CD14-positive monocyte (primary cell): ENCODE measurements around the gene MXRA7. TPM values are rescaled to one million over a fixed set of nuclear protein-coding genes. Genes with fewer than 3 reads are reported as not detected.

Experiments used
- DNase-seq, 3 donors: peaks; one replicate each; pipeline ENCODE4 v3.0.0-alpha.2; 2011 to 2022
- H2AFZ ChIP-seq: 2 replicates; pipeline ENCODE4 v1.6.0; 2012; ENCODE audit warnings: mild to moderate bottlenecking, low read depth, low read length, inconsistent platforms; ENCODE audit not compliant: insufficient read depth, poor library complexity, severe bottlenecking
- H3K27ac ChIP-seq, 2 donors: 1 replicate in 1 of 2; 2 replicates in 1 of 2; pipeline ENCODE4 v1.5.1; 2012 to 2013; ENCODE audit warnings: low read length in 2 of 2, control low read depth in 1 of 2, inconsistent platforms in 1 of 2, low read depth in 1 of 2, mild to moderate bottlenecking in 1 of 2
- H3K27me3 ChIP-seq, 2 donors: one replicate each; pipeline versions ENCODE4 v1.6.0 to v1.6.1; 2011 to 2013; ENCODE audit warnings: low read length in 2 of 2; ENCODE audit not compliant: control insufficient read depth in 2 of 2, insufficient read depth in 2 of 2
- H3K36me3 ChIP-seq, 2 donors: replicated peaks in 1 of 2; 1 replicate in 1 of 2; 2 replicates in 1 of 2; pipeline versions ENCODE4 v1.5.1 to v1.6.1; 2012 to 2013; ENCODE audit warnings: low read length in 2 of 2, control low read depth in 1 of 2, inconsistent platforms in 1 of 2, mild to moderate bottlenecking in 1 of 2; ENCODE audit not compliant: insufficient read depth in 2 of 2, control insufficient read depth in 1 of 2
- H3K4me1 ChIP-seq, 2 donors: 1 replicate in 1 of 2; 2 replicates in 1 of 2; pipeline versions ENCODE4 v1.5.1 to v1.6.1; 2012 to 2013; ENCODE audit warnings: low read length in 2 of 2, control low read depth in 1 of 2, inconsistent platforms in 1 of 2, mild to moderate bottlenecking in 1 of 2, moderate library complexity in 1 of 2; ENCODE audit not compliant: insufficient read depth in 2 of 2, control insufficient read depth in 1 of 2
- H3K4me2 ChIP-seq: replicated peaks from 2 replicates; pipeline ENCODE3; 2012; ENCODE audit warnings: low read length, moderate library complexity, mild to moderate bottlenecking; ENCODE audit not compliant: poor library complexity, severe bottlenecking; ENCODE audit errors: extremely low read depth
- H3K4me3 ChIP-seq, 3 experiments: fragments of 200-600 bp in 1 of 3; sonication (generic) in 1 of 3; replicated peaks in 1 of 3; 1 replicate in 2 of 3; 2 replicates in 1 of 3; pipeline ENCODE4 v1.5.1; 2011 to 2013; ENCODE audit warnings: low read length in 3 of 3, mild to moderate bottlenecking in 3 of 3, control low read depth in 2 of 3, low read depth in 2 of 3, inconsistent platforms in 1 of 3, moderate library complexity in 1 of 3
- H3K79me2 ChIP-seq: 2 replicates; pipeline ENCODE4 v1.6.0; 2012; ENCODE audit warnings: mild to moderate bottlenecking, control low read depth, inconsistent platforms, low read length, moderate library complexity; ENCODE audit not compliant: insufficient read depth
- H3K9ac ChIP-seq: 2 replicates; pipeline ENCODE4 v1.6.0; 2017; ENCODE audit warnings: low read length, mild to moderate bottlenecking; ENCODE audit not compliant: insufficient read depth, poor library complexity, severe bottlenecking
- H3K9me3 ChIP-seq, 2 donors: replicated peaks in 1 of 2; 1 replicate in 1 of 2; 2 replicates in 1 of 2; pipeline versions ENCODE4 v1.5.1 to v1.6.1; 2012 to 2013; ENCODE audit warnings: low read length in 2 of 2, control low read depth in 1 of 2; ENCODE audit not compliant: control insufficient read depth in 1 of 2, insufficient read depth in 1 of 2
- H4K20me1 ChIP-seq: 2 replicates; pipeline ENCODE4 v1.6.0; 2012; ENCODE audit warnings: mild to moderate bottlenecking, low read length, control low read depth, moderate library complexity; ENCODE audit not compliant: insufficient read depth
- H3K27ac Mint-ChIP-seq, 7 donors: one replicate each; pipeline ENCODE4 v1.8.0; 2020; ENCODE audit warnings: mild to moderate bottlenecking in 7 of 7, mixed read lengths in 7 of 7, moderate library complexity in 6 of 7, inconsistent platforms in 2 of 7
- H3K27me3 Mint-ChIP-seq, 3 donors: one replicate each; pipeline ENCODE4 v1.8.0; 2021 to 2022; ENCODE audit warnings: low read depth in 3 of 3, mild to moderate bottlenecking in 3 of 3, mixed read lengths in 3 of 3, moderate library complexity in 3 of 3, inconsistent platforms in 1 of 3
- H3K36me3 Mint-ChIP-seq, 2 donors: one replicate each; pipeline ENCODE4 v1.8.0; 2020; ENCODE audit warnings: mixed read lengths in 2 of 2, inconsistent platforms in 1 of 2, mild to moderate bottlenecking in 1 of 2
- H3K4me1 Mint-ChIP-seq: one replicate; pipeline ENCODE4 v1.8.0; 2020; ENCODE audit warnings: mild to moderate bottlenecking, mixed read lengths
- H3K4me3 Mint-ChIP-seq, 2 donors: one replicate each; pipeline ENCODE4 v1.8.0; 2020; ENCODE audit warnings: mild to moderate bottlenecking in 2 of 2, mixed read lengths in 2 of 2, moderate library complexity in 1 of 2
- H3K9me3 Mint-ChIP-seq, 7 donors: one replicate each; pipeline ENCODE4 v1.8.0; 2020 to 2022; ENCODE audit warnings: mixed read lengths in 7 of 7, mild to moderate bottlenecking in 6 of 7, moderate library complexity in 6 of 7, inconsistent platforms in 2 of 7
- CTCF ChIP-seq: fragments of 200-600 bp; IDR thresholded peaks from one replicate; pipeline ENCODE4 v1.8.0; 2022; ENCODE audit warnings: antibody characterized with exemption, mild to moderate bottlenecking
- WGBS: methylation state at CpG from one replicate; pipeline ENCODE4 v1.1.5; 2013; ENCODE audit warnings: missing lambda C conversion rate; ENCODE audit not compliant: insufficient coverage; 5-methylcytosine and 5-hydroxymethylcytosine counted together
- intact Hi-C, 2 donors: fragments of 100-400 bp; cut with micrococcal nuclease; formaldehyde crosslinking; loops; one replicate each; pipeline versions ENCODE4 v1.15.0 to v1.15.1; 2023
- polyA plus RNA-seq, 3 donors: library from polyadenylated mRNA; depleted of rRNA in 1 of 3; unstranded in 2 of 3; stranded (reverse) in 1 of 3; fragments of 300-500 nt in 2 of 3; fragments of >200 nt in 1 of 3; fragmentation: Illumina TruSeq in 2 of 3; gene quantifications; 1 replicate in 2 of 3; 2 replicates in 1 of 3; pipeline ENCODE4 v1.2.3, GENCODE V29; 2012 to 2021

MXRA7 gene
- polyA plus RNA-seq, 3 donors, result 0.13 to 0.81 (median 0.30) TPM

GRCh38 chr17:76670718-76671122, 40.0 kb downstream of the MXRA7 start:
- Histone ChIP-seq H3K27ac (peak overlapping the region in 1 of 2 donors; percentile 85), H4K20me1 (no peaks in the 10 kb centered on the region), H3K36me3 (no peaks in the 10 kb centered on the region), H3K27me3 (no peaks in the 10 kb centered on the region), H3K4me3 (peak overlapping the region in 1 of 3 experiments; percentile 90), H3K9ac (peak overlapping the region; percentile 62), H2AFZ (peak overlapping the region; percentile 94), H3K9me3 (no peaks in the 10 kb centered on the region), H3K4me1 (peaks cover 12 to 15% of the 10 kb centered on the region in 2 donors), H3K79me2 (no peaks in the 10 kb centered on the region), H3K4me2 (peak overlapping the region; percentile 87)
- DNase-seq, result no peak
- H3K9me3 Mint-ChIP-seq, result peaks cover 0 to 2% (median 0%) of the 10 kb centered on the region in 7 donors
- intact Hi-C loops, result loop anchor here (5.0 to 10.0 kb wide), 2 partner anchors 54 to 57 kb away; partner anchors contain the start of genes JMJD6 (in 2 of the 2) and METTL23 (in 2 of the 2)
- no peaks in the 10 kb centered on the region for H3K36me3 Mint-ChIP-seq
- WGBS, result 91% methylated on average over 9 of the region's 9 CpGs
- H3K4me1 Mint-ChIP-seq, result peaks cover 18% of the 10 kb centered on the region
- peaks cover 4 to 8% (median 7%) of the 10 kb centered on the region in 3 donors for H3K27me3 Mint-ChIP-seq
- peak overlapping the region in 1 of 2 donors; percentile 78 for H3K4me3 Mint-ChIP-seq
- peak overlapping the region; percentile 82 to 96 (median 92) for H3K27ac Mint-ChIP-seq
- no peak for TF ChIP-seq CTCF

GRCh38 chr17:76670020-76670717, 40.6 kb downstream of the MXRA7 start:
- no peak for DNase-seq
- H4K20me1 ChIP-seq, result no peaks in the 10 kb centered on the region
- Mint-ChIP-seq H3K27ac (peak overlapping the region in 1 of 7 donors; percentile 82), H3K9me3 (peaks cover 0 to 2% (median 0%) of the 10 kb centered on the region in 7 donors), H3K36me3 (no peaks in the 10 kb centered on the region), H3K27me3 (peaks cover 6 to 8% (median 7%) of the 10 kb centered on the region in 3 donors), H3K4me1 (peaks cover 18% of the 10 kb centered on the region), H3K4me3 (no peak overlapping the region)
- no peak overlapping the region for H3K4me3 ChIP-seq
- H3K27ac ChIP-seq, result no peak overlapping the region
- H3K9ac ChIP-seq, result no peak overlapping the region
- intact Hi-C loops, result loop anchor here (5.0 to 10.0 kb wide), 2 partner anchors 55 to 57 kb away; partner anchors contain the start of genes JMJD6 (in 2 of the 2) and METTL23 (in 2 of the 2)
- H3K4me2 ChIP-seq, result no peak overlapping the region
- no peaks in the 10 kb centered on the region for H3K36me3 ChIP-seq
- peaks cover 12 to 15% of the 10 kb centered on the region in 2 donors for H3K4me1 ChIP-seq
- no peak for TF ChIP-seq CTCF
- H2AFZ ChIP-seq, result peak overlapping the region; percentile 94
- no peaks in the 10 kb centered on the region for H3K27me3 ChIP-seq
- no peaks in the 10 kb centered on the region for H3K9me3 ChIP-seq
- H3K79me2 ChIP-seq, result no peaks in the 10 kb centered on the region
- WGBS, result 86% methylated on average over 4 of the region's 9 CpGs
